ENCODE results near the gene PPP2R2D.
"Not testable (repeated sequence)": the region's sequence is repeated elsewhere in the genome, so short reads cannot be mapped to it uniquely, and the experiment has no call there.

The PPP2R2D gene

DNA sequence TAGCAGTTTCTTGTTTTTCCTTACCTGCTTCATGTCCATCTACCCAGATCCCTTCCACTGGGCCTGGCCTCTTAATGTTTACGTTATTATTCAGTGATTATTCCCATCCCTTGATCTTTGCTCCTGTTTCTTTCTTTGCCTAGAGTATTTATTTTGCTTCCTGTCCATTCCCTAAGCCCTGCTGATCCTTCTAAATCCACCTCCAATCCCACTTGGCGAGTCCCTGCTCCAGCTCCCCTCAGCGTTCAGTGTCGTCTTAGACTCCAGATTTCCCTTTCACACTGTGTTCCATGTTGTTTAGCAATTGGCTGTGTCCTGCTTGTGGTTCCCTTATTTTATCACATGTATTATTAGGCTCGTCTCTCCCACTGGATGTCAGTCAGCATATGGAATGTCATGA is 7.3 kb downstream of the PPP2R2D start:
- no peak for DNase-seq (ENCODE audit: low spot score)

DNA sequence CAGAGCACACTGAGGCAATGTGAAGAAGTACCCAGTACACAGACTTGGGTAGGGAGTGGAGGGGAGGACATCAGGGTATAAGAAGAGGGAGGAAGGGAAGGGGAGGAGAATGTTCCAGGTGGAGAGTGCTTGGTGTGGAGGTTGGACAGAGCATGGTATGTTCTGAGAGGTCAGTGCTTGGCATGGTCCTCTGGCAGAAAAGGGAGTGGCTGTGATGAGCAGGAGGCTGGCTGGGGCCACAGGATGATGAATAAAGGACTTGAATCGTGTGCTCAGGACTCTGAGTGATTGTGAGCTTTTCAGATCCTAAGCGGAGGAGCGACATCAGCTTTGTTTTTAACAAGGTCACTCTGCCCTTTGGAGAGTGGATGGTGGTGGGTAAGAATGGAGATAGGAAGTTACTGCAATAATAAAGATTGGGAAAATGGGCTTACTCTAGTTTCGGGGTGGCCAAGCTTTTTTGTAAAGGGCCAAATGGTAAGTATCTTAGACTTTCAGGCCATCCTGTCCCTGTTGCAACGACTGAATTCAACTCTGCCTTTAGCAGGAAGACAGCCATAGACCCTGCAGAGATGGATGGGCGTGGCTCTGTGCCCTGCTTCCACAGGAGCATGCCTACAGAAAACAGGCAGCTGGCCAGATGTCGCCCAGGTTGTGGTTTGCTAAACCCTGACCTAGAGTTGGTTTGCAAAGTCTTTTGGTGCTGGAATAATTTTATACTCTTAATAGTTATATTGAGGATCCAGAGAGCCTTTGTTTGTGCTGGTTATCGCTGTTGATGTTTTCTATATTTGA is 8.4 kb downstream of the PPP2R2D start:
- no peak for DNase-seq (ENCODE audit: low spot score)

DNA sequence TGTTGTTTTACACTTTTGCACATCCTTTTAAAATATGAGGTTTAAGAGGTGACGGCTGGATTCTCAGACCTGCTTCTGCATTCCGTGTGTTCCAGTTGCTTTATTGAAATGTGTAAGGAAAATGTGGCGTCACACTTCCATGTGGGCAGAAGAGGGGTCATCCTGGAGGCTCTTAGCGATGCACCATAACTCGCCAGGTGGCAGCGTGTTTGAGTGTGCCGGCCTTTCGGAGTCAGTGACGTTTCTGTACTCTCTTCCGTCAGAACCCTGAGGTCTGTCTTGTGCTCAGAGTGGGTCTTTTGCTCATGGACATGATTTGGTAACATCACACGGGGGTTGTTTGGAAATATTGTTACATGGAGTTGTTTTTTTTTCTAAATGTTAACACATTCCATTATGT is 9.1 kb downstream of the PPP2R2D start:
- no peak for DNase-seq (ENCODE audit: low spot score)

DNA sequence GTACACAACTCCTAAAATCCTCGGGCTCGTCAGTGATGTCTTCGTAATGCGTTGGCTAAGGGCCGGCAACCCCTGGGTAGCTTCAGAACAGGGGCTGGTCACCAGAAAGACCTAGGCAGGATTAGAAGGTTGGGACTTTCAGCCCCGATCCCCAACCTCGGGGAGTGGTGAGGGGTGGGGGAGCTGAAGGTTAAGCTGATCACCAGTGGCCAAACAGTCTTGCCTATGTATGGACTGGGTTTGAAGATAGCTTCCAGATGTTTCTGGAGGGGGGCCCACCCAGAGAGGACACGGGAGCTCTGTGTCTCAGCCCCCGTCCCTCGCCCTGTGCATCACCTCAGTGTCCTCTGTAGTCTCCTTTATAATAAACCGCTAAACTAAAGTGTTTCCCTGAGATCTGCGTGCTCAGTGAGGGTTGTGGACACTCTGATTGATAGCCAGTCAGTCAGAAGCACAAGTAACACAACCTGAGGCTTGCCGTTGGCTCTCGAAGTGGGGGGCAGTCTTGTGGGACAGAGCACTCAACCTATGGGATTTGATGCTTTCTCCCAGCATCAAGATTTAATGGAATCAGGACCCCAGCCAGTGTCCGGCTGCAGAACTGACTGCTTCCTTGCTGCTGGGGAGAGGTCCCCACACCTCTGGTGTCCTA is 10.0 kb downstream of the PPP2R2D start:
- DNase-seq (ENCODE audit: low spot score), result no peak

DNA sequence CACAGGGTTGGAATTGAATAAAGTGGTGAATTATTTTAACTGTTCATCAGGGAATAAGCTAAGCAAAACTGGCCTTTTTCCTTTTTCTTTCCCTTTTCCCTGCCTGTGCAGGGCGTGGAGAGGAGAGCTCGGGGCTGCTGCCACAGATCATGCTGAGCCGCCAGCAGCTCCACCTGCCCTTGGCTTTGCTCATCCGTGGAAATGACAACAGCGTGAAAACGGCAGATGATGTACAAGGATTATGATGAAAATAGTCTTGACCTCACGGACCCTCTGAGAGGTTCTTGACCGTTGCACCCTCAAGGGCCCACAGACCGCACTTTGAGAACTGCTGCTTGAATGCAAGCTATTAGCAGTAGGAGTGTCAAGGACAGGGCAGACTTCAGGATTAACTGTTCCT is 10.6 kb downstream of the PPP2R2D start:
- no peak for DNase-seq (ENCODE audit: low spot score)

DNA sequence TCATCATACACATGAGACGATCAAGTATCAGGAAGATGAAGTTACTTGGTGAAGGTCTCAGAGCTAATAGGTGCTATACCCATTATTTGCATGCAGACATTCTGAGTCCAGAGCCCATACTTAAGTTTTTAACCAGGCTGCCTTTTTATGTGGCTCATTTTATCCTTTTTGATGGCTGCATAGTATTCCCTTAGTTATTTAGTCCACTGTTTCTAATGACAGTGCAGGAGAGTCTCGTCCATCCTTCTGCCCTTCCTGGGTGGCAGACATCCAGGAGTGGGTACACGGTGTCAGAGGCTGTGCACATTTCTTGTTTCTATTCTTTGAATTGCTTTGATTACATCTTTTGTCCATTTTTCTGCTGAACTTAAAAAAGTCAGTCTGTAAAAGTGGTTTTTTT is 11.8 kb downstream of the PPP2R2D start:
- no peak for DNase-seq (ENCODE audit: low spot score)

DNA sequence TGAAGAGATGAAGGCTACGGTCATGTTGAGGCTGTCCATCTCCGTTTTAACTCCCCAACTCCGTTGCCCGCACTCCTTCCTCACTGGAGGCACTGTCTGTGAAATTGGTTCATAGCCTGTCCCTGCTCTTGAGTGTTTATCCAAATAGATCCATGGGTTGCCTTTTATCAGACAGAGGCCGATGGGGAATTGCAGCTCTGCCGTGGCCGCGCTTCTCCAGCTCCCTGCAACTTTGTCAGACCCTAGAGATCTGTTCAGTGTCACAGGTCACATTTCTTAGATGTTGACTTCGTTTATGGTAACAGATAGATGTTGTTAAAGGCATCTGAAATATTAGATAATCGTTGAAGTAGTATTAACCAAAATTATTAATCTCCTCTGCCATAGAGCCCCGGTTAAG is 14.7 kb downstream of the PPP2R2D start:
- DNase-seq (ENCODE audit: low spot score), result no peak

DNA sequence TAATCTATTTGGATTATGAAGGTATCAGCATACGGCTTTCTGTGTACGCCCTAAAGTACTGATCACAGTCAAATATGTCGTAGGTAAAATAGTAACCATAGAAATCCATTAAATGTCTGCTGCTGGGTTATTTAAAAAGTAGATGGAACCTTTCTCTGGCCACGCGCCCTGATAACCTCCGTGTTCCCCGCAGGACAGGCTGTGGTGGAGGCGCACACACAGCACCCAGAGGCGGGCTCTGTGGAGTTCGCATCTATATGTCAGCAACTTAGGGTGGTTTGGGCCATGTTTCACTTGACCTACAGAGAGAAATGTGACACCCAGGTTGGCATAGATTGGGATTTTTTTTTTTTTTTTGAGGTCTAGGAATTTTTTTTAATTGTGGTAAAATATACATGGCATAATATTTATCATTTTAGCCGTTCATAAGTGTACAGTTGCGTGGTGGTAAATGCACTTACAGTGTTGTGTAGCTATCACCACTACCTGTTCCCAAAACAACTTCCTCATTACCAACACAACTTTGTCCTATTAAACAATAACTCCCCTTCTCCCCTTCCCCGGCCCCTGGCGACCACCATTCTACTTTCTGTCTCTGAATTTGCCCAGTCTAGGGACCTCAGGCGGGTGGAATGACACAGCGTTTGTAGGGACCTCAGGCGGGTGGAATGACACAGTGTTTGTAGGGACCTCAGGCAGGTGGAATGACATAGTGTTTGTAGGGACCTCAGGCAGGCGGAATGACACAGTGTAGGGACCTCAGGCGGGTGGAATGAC is 15.4 kb downstream of the PPP2R2D start:
- DNase-seq (ENCODE audit: low spot score), result no peak

DNA sequence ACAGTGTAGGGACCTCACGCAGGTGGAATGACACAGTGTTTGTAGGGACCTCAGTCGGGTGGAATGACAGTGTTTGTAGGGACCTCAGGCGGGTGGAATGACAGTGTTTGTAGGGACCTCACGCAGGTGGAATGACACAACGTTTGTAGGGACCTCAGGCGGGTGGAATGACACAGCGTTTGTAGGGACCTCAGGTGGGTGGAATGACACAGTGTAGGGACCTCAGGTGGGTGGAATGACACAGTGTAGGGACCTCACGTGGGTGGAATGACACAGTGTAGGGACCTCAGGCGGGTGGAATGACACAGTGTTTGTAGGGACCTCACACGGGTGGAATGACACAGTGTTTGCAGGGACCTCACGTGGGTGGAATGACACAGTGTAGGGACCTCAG is 16.0 kb downstream of the PPP2R2D start:
- not testable (repeated sequence) for DNase-seq (ENCODE audit: low spot score)

DNA sequence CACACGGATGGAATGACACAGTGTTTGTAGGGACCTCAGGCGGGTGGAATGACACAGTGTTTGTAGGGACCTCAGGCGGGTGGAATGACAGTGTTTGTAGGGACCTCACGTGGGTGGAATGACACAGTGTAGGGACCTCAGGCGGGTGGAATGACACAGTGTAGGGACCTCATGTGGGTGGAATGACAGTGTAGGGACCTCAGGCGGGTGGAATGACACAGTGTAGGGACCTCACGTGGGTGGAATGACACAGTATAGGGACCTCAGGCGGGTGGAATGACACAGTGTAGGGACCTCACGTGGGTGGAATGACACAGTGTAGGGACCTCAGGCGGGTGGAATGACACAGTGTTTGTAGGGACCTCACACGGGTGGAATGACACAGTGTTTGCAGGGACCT is 16.7 kb downstream of the PPP2R2D start:
- DNase-seq (ENCODE audit: low spot score), result not testable (repeated sequence)

DNA sequence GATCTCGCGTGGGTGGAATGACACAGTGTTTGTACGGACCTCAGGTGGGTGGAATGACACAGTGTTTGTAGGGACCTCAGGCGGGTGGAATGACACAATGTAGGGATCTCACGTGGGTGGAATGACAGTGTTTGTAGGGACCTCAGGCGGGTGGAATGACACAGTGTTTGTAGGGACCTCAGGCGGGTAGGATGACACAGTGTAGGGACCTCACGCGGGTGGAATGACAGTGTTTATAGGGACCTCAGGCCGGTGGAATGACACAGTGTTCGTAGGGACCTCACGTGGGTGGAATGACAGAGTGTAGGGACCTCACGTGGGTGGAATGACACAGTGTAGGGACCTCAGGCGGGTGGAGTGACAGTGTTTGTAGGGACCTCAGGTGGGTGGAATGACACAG is 18.7 kb downstream of the PPP2R2D start:
- not testable (repeated sequence) for DNase-seq (ENCODE audit: low spot score)

DNA sequence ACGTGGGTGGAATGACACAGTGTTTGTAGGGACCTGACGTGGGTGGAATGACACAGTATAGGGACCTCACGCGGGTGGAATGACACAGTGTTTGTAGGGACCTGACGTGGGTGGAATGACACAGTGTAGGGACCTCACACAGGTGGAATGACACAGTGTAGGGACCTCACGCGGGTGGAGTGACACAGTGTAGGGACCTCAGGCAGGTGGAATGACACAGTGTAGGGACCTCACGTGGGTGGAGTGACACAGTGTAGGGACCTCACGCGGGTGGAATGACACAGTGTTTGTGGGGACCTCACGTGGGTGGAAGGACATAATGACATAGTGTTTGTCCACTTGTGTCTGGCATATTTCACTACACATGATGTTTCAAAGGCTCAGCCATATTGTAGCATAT is 19.3 kb downstream of the PPP2R2D start:
- DNase-seq (ENCODE audit: low spot score), result no peak

DNA sequence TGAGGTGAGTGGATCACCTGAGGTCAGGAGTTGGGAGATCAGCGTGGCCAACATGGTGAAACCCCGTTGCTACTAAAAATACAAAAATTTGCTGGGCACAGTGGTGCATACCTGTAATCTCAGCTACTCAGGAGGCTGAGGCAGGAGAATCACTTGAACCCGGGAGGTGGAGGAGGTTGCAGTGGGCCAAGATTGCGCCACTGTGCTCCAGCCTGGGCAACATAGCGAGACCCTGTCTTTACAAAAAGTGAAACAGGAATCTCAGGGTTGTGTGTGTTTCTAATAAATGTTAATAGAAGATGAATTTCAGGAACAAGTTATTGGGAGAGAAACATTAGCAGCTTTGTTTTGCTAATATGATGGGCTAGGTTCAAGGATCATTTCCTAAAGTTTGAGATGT is 19.9 kb downstream of the PPP2R2D start:
- no peak for DNase-seq (ENCODE audit: low spot score)

DNA sequence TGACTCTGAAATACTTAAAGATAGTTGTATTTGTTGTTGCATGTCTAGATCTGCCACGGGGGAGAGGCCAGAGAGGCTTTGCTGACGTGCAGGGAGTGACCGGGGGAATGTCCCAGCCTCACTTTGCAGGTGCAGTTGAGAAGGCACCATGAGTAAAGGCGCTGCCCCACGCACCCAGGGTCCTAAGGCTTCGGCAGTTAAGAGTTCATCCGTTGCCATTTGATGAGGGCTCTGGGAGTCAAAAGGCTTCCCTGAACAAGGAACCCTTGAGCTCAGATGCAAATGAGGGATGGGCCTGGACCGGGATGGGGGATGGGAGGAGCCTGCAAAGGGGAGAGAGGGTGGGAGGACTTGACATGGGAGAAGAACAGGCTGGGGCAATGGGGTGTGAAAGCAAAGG is 20.4 kb downstream of the PPP2R2D start:
- DNase-seq (ENCODE audit: low spot score), result no peak

DNA sequence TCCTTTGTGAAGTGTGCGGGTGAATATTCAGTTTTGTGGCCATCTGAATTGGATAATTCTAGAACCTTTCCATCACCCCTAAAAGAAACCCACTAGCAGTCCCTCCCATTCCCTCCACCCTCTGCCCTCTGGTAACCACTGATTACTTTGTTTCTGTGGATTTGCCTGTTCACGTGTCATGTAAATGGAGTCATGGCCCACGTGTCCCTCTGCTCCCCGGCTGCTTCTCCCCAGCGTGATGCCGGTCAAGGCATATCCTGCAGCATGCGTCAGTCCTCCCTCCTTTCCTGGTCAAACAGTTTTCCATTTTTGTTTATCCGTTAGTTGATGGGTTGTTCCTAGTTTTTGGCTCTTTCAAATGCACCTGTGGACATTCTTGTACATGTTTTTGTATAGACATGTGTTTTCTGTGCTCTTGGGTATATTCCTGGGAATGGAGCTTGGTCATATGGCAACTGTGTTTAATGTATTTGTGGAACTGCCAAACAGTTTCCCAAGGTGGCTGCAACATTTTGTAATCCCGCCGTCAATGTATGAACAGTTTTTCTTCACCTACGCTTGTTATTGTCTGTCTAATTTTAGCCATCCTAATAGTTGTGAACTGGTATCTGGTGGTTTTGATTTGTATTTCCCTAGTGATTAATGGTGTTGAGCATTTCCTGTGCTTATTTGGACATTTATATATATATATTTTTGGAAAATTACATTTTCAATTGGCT is 22.4 kb downstream of the PPP2R2D start:
- DNase-seq (ENCODE audit: low spot score), result no peak

DNA sequence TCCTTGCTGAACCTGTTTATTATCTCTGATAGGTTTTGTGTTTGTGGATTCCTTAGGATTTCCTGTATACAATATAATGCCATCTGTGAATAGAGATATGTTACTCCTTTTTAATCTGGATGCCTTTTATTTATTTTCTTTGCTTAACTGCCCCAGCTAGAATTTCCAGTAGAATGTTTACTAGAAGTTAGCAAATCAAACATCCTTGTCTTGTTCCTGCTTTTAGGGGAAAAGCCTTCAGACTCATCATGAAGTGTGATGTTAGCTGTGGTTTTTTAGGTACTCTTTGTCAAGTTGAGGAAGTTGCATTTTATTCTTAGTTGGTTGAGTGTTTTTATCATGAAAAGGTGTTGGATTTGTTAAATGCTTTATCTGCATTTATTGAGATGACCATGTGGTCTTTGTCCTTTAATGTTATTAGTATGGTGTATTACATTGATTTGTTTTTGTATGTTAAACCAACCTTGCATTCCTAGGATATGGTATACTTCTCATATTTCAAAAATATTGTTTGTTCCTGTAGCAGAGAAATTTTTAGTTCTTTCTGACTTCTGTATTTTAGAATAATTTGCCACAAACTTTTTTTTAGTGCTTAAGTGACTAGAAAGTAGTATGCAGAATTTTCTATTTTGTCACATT is 24.3 kb downstream of the PPP2R2D start:
- no peak for DNase-seq (ENCODE audit: low spot score)

DNA sequence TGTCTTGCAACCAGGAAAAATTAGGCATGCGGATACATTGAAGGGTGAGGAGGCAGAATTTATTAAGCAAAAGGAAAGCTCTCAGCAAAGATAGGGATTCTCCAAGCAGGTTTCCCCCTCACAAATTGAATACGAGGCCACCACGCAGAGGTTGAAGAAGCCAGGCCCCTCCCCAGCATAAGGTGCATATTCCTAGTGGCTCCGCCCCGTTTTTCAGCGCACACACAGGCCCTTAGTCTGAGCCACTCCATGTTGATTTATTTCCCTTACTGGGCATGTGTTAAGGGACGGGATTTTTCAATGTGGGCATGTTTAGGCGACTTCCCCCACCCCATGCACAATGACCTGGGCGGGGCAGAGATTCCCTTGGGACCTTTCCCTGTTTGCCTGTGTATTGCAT is 24.9 kb downstream of the PPP2R2D start:
- DNase-seq (ENCODE audit: low spot score), result no peak

DNA sequence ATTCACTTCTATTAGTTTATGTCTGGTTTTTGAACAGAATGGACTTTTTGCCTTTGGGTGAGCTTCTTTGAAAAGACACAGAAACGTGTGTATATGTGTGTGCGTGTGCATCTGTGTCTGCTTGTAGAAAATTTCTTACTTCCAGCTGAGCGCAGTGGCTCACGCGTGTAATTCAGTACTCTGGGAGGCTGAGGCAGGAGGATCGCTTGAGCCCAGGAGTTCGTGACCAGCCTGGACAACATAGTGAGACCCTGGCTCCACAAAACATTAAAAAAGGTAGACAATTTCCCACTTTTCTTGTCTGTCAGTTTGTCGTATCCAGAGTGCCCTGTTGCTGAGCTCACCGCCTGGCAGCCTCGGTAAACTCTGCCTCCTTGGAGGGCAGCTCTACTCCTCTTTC is 25.4 kb downstream of the PPP2R2D start:
- DNase-seq (ENCODE audit: low spot score), result no peak

DNA sequence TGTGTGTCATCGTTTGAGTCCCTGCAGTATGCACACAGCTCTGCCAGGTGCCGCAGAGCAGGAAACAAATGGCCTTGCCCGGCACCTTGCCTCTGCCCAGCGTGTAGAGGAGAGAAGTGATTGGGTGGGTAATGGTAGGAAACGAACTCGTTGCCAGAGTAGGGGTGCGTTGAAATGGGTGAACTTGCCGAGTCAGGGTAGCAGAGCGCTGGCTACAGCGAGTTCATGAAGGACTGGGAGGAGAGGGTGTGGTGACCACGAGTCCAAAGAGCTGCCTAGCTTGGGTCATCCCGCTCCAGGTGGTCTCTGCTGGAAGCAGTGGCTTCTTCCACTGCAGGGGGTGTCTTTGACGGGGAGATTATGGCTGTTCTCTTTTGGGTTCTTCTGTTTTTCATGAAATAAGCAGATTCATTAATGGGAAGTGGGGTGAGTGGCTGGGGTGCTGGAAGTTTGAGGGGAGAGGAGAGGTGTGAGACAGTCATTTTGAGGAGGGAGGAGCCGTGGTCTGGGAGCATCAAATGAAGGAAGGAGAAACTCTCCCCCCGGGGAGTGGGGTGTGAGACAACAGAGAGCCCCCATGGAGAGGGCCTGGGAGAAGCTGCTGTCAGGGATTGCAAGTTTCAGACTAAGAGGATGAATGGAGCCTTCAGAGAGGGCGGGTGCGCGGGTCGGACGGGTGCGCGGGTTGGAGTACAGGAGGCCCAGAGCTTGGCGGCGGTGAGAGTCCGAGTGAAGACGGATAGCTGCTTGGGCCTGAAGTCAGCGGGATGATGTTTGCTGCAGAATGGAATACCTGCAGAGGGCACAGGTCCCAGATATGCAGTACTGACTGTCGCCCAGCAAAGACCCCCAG is 26.2 kb downstream of the PPP2R2D start:
- no peak for DNase-seq (ENCODE audit: low spot score)

DNA sequence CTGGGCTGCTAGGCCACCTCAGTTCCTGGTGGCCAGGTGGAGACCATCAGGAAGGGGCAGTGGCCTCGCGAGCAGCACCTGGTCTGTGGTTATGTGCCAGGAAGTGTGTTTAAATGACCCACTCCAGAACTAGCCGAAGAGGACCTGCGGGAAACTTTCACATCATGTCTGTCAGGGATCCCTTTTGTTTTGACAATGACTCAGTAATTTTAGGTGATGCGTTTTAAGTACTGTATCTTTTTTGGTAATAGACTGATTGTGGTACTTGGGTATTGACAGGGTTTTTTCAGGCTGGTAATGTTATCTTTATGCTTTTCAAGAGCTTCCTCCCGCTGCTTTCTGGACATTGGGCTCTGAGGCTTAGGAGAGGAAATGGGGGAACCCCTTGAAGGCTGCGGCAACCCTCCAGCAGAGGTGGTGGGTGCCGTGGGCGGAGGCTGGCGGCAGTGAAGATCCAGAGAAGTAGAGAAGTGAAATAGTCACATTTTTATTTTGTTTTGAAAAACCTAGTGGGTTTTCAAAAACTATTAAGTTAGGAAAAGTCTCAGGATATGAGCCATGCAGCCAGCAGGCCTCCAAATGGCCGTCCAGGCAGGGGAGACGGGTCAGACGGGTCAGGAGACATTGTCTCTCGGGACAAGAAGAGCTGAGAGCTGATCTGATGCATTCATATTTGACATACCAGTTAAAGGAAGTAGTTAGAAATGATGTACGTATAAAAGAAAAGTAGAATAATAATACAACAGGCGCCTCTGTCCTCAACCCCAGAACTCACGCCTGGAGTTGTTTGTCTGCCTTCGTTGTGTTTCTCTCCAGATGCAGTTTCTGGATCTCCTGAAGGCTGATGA is 27.7 kb downstream of the PPP2R2D start:
- peak; percentile 63 for DNase-seq (ENCODE audit: low spot score)

Data from kidney capillary endothelial cell (primary cell).